GM18498 (cell line): Measurements from ENCODE around the gene LRRC57.
A peak's percentile ranks its signal among the peaks of the same experiment; 100 is the strongest.

Experiments
- ATAC-seq: cut with Tn5 transposase; IDR thresholded peaks from one replicate; pipeline ENCODE4 v1.9.1; 2021; ENCODE audit warnings: mild to moderate bottlenecking, moderate library complexity; ENCODE audit not compliant: unreplicated experiment

Gene LRRC57

GRCh38 chr15:42493679-42494078 is 54.9 kb downstream of the LRRC57 start:
- no peak for ATAC-seq

GRCh38 chr15:42491539-42492225 is 56.9 kb downstream of the LRRC57 start:
- ATAC-seq, result no peak

DNA sequence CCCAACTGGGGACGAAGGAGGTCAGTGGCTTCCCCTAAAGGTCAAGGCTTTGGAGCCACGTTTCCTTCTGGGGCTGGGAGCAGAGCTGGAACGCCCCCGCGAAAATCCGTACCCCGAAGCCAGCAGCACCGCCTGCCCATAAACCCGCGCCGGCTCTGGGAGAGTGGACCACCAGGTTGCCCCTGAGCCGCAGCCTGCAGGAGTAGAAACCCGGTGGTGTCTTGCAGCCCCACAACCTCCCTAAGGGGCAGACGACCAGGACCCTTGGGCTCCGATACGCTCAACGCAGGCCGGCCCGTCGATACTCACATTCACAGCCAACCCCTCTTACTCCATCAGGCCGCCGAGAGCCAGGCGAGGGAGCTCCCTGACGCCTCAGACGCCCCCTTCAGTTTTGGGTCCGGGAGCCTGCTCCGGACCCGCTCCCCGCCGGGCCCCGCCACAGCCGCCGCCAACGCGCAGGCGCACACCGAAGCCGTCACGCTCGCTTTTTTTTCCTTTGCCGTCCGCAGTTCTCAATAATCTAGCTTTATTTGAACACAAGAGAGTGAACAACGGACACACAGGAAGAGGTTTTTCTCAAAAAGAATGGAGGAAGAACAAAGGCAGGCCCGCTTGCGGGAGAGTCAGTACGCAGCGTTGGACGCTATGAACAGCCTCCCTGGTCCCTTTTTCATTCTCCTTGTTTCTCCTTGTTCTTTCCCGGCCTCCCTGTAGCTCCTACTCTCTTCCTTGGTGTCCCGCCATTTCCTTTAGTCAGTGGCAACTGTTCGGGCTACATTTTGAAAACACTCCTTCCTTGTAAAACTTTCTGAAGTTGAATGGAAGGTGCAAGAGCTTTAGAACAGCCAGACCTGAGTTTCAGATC is 57.7 kb downstream of the LRRC57 start, which contains the start of gene ZNF106:
Gene ZNF106, minus strand, starts transcription at position 471 of the 868 bp plus-strand sequence. CDS start 18,852 bp downstream, outside the sequence.
- peak; percentile 60 for ATAC-seq

GRCh38 chr15:42490291-42490670 is 58.3 kb downstream of the LRRC57 start:
- ATAC-seq, result no peak
